Ovary (tissue), 9 donors: ENCODE data around the gene LSM12. TPM values are rescaled to one million over a fixed set of nuclear protein-coding genes. Genes with fewer than 3 reads are reported as not detected.
"Not testable (repeated sequence)": the region's sequence is repeated elsewhere in the genome, so short reads cannot be mapped to it uniquely, and the experiment has no call there.

Source experiments
- DNase-seq, 5 donors: peaks; one replicate each; pipeline ENCODE4 v3.0.0-alpha.2; 2019 to 2020
- H3K27ac ChIP-seq, 2 donors: fragments of 200-600 bp; one replicate each; pipeline versions ENCODE4 v1.5.1 to v1.8.0; 2019 to 2022
- H3K27me3 ChIP-seq: fragments of 200-600 bp; one replicate; pipeline ENCODE4 v1.8.0; 2022
- H3K36me3 ChIP-seq: fragments of 200-600 bp; sonication (generic); one replicate; pipeline ENCODE4 v1.5.1; 2019
- H3K4me1 ChIP-seq: one replicate; pipeline ENCODE4 v1.8.1; 2013; ENCODE audit warnings: mild to moderate bottlenecking, moderate library complexity; ENCODE audit not compliant: insufficient read depth
- H3K4me3 ChIP-seq: fragments of 200-600 bp; sonication (generic); one replicate; pipeline ENCODE4 v1.5.1; 2017
- H3K9me3 ChIP-seq, 2 donors: fragments of 200-600 bp in 1 of 2; sonication (generic) in 1 of 2; one replicate each; pipeline versions ENCODE4 v1.5.1 to v1.8.1; 2013 to 2019; ENCODE audit warnings: mild to moderate bottlenecking in 1 of 2, moderate library complexity in 1 of 2
- CTCF ChIP-seq, 3 donors: fragments of 450-650 bp in 2 of 3; fragments of 200-600 bp in 1 of 3; IDR thresholded peaks; one replicate each; pipeline versions ENCODE4 v1.5.1 to v1.8.0; 2016 to 2022; ENCODE audit warnings: antibody characterized with exemption in 3 of 3, mild to moderate bottlenecking in 1 of 3
- EP300 ChIP-seq: sonication (generic); formaldehyde crosslinking; IDR thresholded peaks from one replicate; pipeline ENCODE4 v1.6.1; 2017; ENCODE audit warnings: antibody characterized with exemption
- POLR2A ChIP-seq: fragments of 450-650 bp; IDR thresholded peaks from one replicate; pipeline ENCODE4 v1.6.1; 2017; ENCODE audit warnings: antibody characterized with exemption, mild to moderate bottlenecking, moderate library complexity
- WGBS, 3 donors: extraction: QIAGEN DNeasy Blood & Tissue Kit in 1 of 3; methylation state at CpG; one replicate each; pipeline versions ENCODE4 v1.1.5 to v1.1.7; 2013 to 2017; 5-methylcytosine and 5-hydroxymethylcytosine counted together
- intact Hi-C, 4 donors: fragments of 100-400 bp; cut with DNase I; formaldehyde crosslinking; loops; one replicate each; pipeline versions ENCODE4 v1.11.0 to v1.15.1; 2022 to 2023
- polyA plus RNA-seq, 2 donors: library from polyadenylated mRNA; stranded (reverse); fragments of 200-250 nt in 1 of 2; fragments of 350-450 nt in 1 of 2; fragmentation: Illumina TruSeq in 1 of 2; extraction: RNeasy Lipid Tissue Mini Kit (QIAGEN cat#74804) in 1 of 2; gene quantifications; one replicate each; pipeline ENCODE4 v1.2.3, GENCODE V29; 2013 to 2014
- total RNA-seq, 7 donors: library from RNA; depleted of rRNA in 2 of 7; stranded (reverse); fragments of >200 nt in 2 of 7; fragmentation: NEBNext Ultra II Directional in 3 of 7; extraction: Animal tissue kit (Norgen Biotek cat#: 25700) in 3 of 7; gene quantifications; one replicate each; pipeline versions ENCODE4 v1.1.0 to v1.2.4, GENCODE V29; 2016 to 2023
- donor health status: DM: no; HTN: no; CAD: no; lungs with moderate emphysema.
- donor health status: DM: no; HTN: no; CAD: no.
- donor health status: Bipolar disorder and iron deficiency.
- donor health status: DM: yes; HTN: yes; CAD: no.
- donor health status: DM: no; HTN: no; CAD: no.
- donor health status: DM: yes; HTN: yes; CAD: no.

The LSM12 gene
- total and polyA plus RNA-seq, 9 donors, result 17.1 to 54.6 (median 36.4) TPM

- Histone ChIP-seq H3K27ac (no peak overlapping the region), H3K4me1 (no peaks in the 10 kb centered on the region), H3K27me3 (no peaks in the 10 kb centered on the region), H3K36me3 (no peaks in the 10 kb centered on the region), H3K4me3 (no peak overlapping the region), H3K9me3 (no peaks in the 10 kb centered on the region)
- TF ChIP-seq CTCF (IDR thresholded peaks at IDR 0.05) (no peak), POLR2A (no peak), EP300 (no peak)
- no peak for DNase-seq
- 70 to 74% (median 74%) methylated on average over 1 of the region's 1 CpG for WGBS, 3 donors
- intact Hi-C loops, result loop anchor here in 1 of 4 donors (10.0 kb wide), 1 partner anchor 263 kb away; the partner anchor contains the start of gene SLC25A39
Observed at GRCh38 chr17:44061446-44061845, 5.0 kb downstream of the LSM12 start.

- intact Hi-C loops, result no loop called here
Observed at GRCh38 chr17:44059101-44059892, 7.2 kb downstream of the LSM12 start.

DNA sequence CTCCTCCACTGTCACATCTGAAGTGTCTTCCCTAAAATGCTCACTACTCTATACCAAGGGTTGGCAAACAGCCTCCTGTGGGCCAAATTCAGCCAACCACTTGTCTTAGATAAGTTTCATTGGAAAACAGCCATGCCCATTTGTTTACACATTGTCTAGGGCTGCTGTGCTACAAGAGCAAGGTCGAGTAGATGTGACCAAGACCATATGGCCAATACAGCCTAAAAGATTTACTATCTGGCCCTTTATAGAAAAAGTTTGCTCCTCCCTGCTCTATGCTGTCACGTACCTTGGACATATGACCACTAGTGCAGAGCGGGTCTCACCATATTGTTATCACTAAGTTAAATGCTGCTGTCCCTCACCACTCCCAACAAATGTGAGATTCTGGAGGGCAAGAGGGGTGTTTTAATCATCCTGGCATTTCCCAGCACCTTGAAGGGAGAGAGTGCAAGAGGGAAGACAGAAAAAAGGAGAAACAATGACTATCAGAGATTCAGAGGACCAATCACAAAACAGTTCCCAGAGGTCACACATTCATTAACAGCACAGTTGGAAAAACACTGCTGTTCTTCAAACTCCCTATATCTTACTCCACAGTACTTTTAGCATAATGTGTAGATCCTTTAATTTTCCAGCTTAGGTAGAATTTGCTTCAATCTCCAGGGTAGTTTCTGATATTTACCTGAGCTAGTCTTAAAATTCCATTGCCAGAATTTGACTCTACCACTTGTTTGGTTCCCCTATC, 13.2 kb downstream of the LSM12 start:
- Histone ChIP-seq H3K4me3 (no peak overlapping the region), H3K27me3 (no peaks in the 10 kb centered on the region), H3K27ac (no peak overlapping the region), H3K9me3 (no peaks in the 10 kb centered on the region), H3K36me3 (no peaks in the 10 kb centered on the region), H3K4me1 (peaks cover 7% of the 10 kb centered on the region)
- TF ChIP-seq EP300, result no peak
- no peak for TF ChIP-seq POLR2A
- DNase-seq, result no peak
- intact Hi-C loops, result no loop called here
- WGBS, 3 donors, result 35 to 52% (median 51%) methylated on average over 3 of the region's 3 CpGs

More at GRCh38 chr17:44059101-44059892, 7.2 kb downstream of the LSM12 start:
- 64 to 78% (median 65%) methylated on average over 14 of the region's 14 CpGs for WGBS, 3 donors
- Histone ChIP-seq H3K4me3 (no peak overlapping the region), H3K27ac (no peak overlapping the region), H3K27me3 (no peaks in the 10 kb centered on the region), H3K36me3 (no peaks in the 10 kb centered on the region), H3K4me1 (no peaks in the 10 kb centered on the region), H3K9me3 (no peaks in the 10 kb centered on the region)
- DNase-seq, result no peak
- TF ChIP-seq POLR2A (no peak), EP300 (no peak), CTCF (IDR thresholded peaks at IDR 0.05) (no peak)

GRCh38 chr17:44049294-44050060, 17.0 kb downstream of the LSM12 start:
- Histone ChIP-seq H3K27ac (no peak overlapping the region), H3K4me3 (no peak overlapping the region), H3K36me3 (no peaks in the 10 kb centered on the region), H3K27me3 (no peaks in the 10 kb centered on the region), H3K4me1 (peaks cover 7% of the 10 kb centered on the region), H3K9me3 (no peaks in the 10 kb centered on the region)
- WGBS, 3 donors, result 90 to 91% (median 90%) methylated on average over 9 of the region's 9 CpGs
- intact Hi-C loops, result loop anchor here in 2 of 4 donors (10.0 kb wide), 1 partner anchor 105 kb away; the partner anchor contains the start of gene PPY (in 2 of the 2)
- TF ChIP-seq EP300 (no peak), POLR2A (no peak), CTCF (IDR thresholded peaks at IDR 0.05) (no peak)
- DNase-seq, result no peak

DNA sequence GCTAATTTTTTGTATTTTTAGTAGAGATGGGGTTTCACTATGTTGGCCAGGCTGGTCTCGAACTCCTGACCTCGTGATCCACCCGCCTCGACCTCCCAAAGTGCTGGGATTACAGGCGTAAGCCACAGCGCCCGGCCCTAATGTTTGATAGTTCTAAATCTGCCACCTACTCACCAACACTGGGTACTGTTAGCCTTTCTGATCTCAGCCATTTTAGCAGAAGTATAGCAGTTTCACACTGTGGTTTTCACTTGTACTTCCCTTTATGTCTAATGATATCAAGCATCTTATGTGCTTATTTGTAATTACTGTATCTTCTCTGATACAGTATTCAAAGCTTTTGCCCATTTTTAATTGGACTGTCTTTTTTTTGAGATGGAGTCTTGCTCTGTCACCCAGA, 19.6 kb downstream of the LSM12 start:
- not testable (repeated sequence) for H3K9me3 ChIP-seq, H3K4me3 ChIP-seq, DNase-seq, H3K36me3 ChIP-seq, H3K27me3 ChIP-seq, H3K4me1 ChIP-seq, H3K27ac ChIP-seq
- intact Hi-C loops, result loop anchor here in 2 of 4 donors (10.0 kb wide), 1 partner anchor 102 kb away; the partner anchor contains the start of gene PPY (in 2 of the 2)
- WGBS, 3 donors, result 96 to 98% (median 96%) methylated on average over 7 of the region's 7 CpGs
